Mesodermal cell (in vitro differentiated cells): ENCODE results near the gene MAPK13.

Experiments
- H3K27ac ChIP-seq: 2 replicates; pipeline ENCODE4 v1.7.0; 2013; ENCODE audit warnings: mild to moderate bottlenecking, low read depth, low read length, moderate library complexity; ENCODE audit not compliant: severe bottlenecking
- H3K36me3 ChIP-seq: 2 replicates; pipeline ENCODE4 v1.7.1; 2013; ENCODE audit warnings: mild to moderate bottlenecking, low read length, moderate library complexity; ENCODE audit not compliant: control insufficient read depth, insufficient read depth
- H3K4me1 ChIP-seq: one replicate; pipeline ENCODE4 v1.7.1; 2013; ENCODE audit warnings: mild to moderate bottlenecking, low read length; ENCODE audit not compliant: insufficient read depth, control insufficient read depth, poor library complexity, severe bottlenecking
- H3K4me3 ChIP-seq: 2 replicates; pipeline ENCODE4 v1.7.0; 2013; ENCODE audit warnings: low read length, control low read depth, mild to moderate bottlenecking; ENCODE audit not compliant: insufficient read depth, poor library complexity, severe bottlenecking; ENCODE audit errors: extremely low read depth
- H3K9me3 ChIP-seq: 2 replicates; pipeline ENCODE4 v1.7.1; 2013; ENCODE audit warnings: mild to moderate bottlenecking, low read length, moderate library complexity; ENCODE audit not compliant: control insufficient read depth
- WGBS, 2 experiments: methylation state at CpG; one replicate each; pipeline ENCODE4 v1.1.5; 2013; ENCODE audit warnings: missing lambda C conversion rate in 2 of 2; ENCODE audit not compliant: insufficient coverage in 2 of 2; 5-methylcytosine and 5-hydroxymethylcytosine counted together

MAPK13 gene

DNA sequence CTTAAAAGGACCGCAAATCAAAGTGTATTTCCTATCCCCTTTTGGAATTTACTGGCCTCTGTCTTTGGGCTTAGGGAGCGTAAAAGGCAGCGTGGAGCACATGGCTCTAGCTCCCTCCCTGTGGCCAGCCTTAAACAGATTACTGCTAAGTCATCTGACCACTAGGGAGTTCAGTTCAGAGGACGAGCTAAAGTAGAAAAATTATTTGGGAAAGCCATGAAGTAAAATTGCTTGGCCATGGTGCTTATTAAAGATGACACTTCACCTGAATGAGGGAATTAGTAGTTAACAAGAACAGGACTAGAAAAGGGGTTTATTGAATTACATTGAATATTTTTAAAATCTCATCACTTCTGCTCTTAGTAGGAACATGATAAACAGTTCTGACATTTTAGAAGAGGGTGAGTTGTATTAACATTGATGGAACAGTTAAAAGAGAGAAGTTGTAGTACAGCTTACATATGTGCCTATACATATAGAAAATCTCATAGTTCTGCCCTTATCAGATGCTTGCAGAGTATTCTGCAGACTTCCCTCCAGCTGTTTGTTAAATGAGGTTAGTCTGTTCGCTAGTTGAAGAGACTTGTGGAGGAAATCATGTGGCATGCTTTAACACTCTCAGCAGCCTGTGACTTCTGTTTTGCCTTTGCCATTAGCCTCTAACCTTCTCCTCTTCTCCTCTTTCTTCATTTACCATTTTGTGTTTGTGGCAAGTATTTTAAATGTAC lies 31.2 kb upstream of the MAPK13 start:
- no peaks in the 10 kb centered on the region for H3K9me3 ChIP-seq
- peaks cover 62% of the 10 kb centered on the region for H3K36me3 ChIP-seq
- peaks cover 3% of the 10 kb centered on the region for H3K4me1 ChIP-seq
- H3K4me3 ChIP-seq: no peak overlapping the region
- WGBS, 2 experiments: 62 to 65% methylated on average over 4 to 5 of the region's 5 CpGs
- peak overlapping the region; percentile 38 for H3K27ac ChIP-seq

DNA sequence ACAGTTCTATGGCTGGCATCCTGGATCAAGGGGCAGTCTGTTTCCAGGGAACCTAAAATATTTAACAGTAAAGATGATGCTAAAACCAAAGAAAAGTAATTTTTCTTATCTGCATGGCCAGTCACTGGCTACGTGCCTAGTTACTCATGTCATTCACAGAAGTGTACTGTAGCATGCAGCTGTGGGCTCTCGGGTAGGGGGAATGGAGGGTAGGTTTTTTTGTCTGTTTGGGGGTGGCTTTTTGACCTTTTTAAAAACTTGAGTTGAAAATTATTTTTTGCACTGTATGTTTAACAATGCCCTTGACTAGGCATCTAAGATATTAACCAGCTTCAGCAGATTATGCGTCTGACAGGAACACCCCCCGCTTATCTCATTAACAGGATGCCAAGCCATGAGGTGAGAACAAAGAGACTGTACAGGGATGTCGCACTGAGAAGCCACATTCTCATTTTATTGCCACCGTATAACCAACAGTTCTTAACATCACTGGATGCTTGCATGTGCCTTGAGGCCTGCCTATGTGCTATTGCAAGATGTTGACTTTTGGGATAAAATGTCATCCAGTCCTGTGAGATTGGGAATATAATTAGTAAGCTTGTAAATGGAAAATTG lies 30.3 kb upstream of the MAPK13 start:
- no peaks in the 10 kb centered on the region for H3K9me3 ChIP-seq
- H3K36me3 ChIP-seq: peaks cover 64% of the 10 kb centered on the region
- H3K4me3 ChIP-seq: no peak overlapping the region
- peaks cover 3% of the 10 kb centered on the region for H3K4me1 ChIP-seq
- 88 to 93% methylated on average over 3 to 5 of the region's 6 CpGs for WGBS, 2 experiments
- no peak overlapping the region for H3K27ac ChIP-seq

DNA sequence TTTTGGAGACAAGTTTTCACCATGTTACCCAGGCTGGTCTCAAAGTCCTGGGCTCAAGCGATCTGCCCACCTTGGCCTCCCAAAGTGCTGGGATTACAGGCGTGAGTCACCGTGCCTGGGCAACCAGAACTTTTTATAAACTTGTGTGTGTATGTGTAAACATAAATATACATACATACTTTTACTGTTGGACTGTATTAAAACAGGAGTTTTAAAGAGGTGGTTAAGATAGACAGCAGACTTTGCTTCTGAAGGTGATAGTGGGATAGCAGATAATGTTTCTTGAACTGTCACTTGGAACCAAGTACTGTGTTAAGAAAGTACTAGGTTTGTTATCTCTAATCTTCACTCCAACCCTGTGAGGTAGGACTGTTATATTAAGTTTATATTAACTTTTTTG lies 28.6 kb upstream of the MAPK13 start:
- H3K4me1 ChIP-seq: peaks cover 3% of the 10 kb centered on the region
- 100% methylated on average over 1 of the region's 3 CpGs; no CpG with 5 or more reads in 1 of the 2 experiments for WGBS, 2 experiments
- no peaks in the 10 kb centered on the region for H3K9me3 ChIP-seq
- no peak overlapping the region for H3K27ac ChIP-seq
- H3K36me3 ChIP-seq: peaks cover 51% of the 10 kb centered on the region
- H3K4me3 ChIP-seq: no peak overlapping the region

- Histone ChIP-seq H3K27ac (no peak overlapping the region), H3K4me3 (no peak overlapping the region), H3K36me3 (peaks cover 54% of the 10 kb centered on the region), H3K4me1 (peaks cover 3% of the 10 kb centered on the region), H3K9me3 (no peaks in the 10 kb centered on the region)
- WGBS, 2 experiments: 100% methylated on average over 2 of the region's 4 CpGs; no CpG with 5 or more reads in 1 of the 2 experiments
Measured at GRCh38 chr6:36102853-36103252, 27.5 kb upstream of the MAPK13 start.

DNA sequence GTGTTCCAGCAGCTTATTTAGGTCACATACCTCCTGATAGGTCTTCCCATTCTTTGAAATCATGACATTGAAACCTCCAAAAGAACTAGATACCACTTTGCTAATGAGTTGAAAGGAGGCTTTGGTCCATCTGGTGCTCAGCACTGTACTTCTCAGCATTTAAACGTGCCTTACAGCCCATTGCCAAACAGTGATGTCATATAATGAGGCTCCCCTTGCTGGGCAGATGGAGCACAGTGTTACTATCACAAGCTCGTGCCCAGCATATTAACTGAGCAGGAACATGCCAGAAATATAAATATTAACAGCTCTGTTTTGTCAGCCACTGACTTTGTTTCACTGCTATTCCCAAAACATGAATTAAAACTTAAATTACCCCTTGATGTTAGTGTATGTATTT lies 25.5 kb upstream of the MAPK13 start:
- Histone ChIP-seq H3K9me3 (no peaks in the 10 kb centered on the region), H3K27ac (no peak overlapping the region), H3K36me3 (peaks cover 73% of the 10 kb centered on the region), H3K4me3 (no peak overlapping the region), H3K4me1 (no peaks in the 10 kb centered on the region)
- WGBS, 2 experiments: 90 to 100% methylated on average over 2 of the region's 2 CpGs

DNA sequence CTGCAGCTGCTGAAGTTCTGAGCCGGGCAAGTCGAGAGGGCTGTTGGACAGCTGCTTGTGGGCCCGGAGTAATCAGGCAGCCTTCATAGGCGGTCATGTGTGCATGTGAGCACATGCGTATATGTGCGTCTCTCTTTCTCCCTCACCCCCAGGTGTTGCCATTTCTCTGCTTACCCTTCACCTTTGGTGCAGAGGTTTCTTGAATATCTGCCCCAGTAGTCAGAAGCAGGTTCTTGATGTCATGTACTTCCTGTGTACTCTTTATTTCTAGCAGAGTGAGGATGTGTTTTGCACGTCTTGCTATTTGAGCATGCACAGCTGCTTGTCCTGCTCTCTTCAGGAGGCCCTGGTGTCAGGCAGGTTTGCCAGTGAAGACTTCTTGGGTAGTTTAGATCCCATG lies 21.2 kb upstream of the MAPK13 start:
- Histone ChIP-seq H3K36me3 (peaks cover 54% of the 10 kb centered on the region), H3K9me3 (no peaks in the 10 kb centered on the region), H3K4me1 (no peaks in the 10 kb centered on the region), H3K4me3 (no peak overlapping the region), H3K27ac (no peak overlapping the region)
- 88 to 98% methylated on average over 5 of the region's 7 CpGs for WGBS, 2 experiments

DNA sequence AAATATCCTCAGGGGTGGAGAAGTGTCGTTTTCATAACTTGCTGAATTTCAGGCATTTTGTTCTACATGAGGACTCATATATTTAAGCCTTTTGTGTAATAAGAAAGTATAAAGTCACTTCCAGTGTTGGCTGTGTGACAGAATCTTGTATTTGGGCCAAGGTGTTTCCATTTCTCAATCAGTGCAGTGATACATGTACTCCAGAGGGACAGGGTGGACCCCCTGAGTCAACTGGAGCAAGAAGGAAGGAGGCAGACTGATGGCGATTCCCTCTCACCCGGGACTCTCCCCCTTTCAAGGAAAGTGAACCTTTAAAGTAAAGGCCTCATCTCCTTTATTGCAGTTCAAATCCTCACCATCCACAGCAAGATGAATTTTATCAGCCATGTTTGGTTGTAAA lies 20.3 kb upstream of the MAPK13 start:
- 90% methylated on average over 2 of the region's 3 CpGs; no CpG with 5 or more reads in 1 of the 2 experiments for WGBS, 2 experiments
- Histone ChIP-seq H3K4me1 (no peaks in the 10 kb centered on the region), H3K4me3 (no peak overlapping the region), H3K27ac (no peak overlapping the region), H3K36me3 (peaks cover 52% of the 10 kb centered on the region), H3K9me3 (no peaks in the 10 kb centered on the region)

DNA sequence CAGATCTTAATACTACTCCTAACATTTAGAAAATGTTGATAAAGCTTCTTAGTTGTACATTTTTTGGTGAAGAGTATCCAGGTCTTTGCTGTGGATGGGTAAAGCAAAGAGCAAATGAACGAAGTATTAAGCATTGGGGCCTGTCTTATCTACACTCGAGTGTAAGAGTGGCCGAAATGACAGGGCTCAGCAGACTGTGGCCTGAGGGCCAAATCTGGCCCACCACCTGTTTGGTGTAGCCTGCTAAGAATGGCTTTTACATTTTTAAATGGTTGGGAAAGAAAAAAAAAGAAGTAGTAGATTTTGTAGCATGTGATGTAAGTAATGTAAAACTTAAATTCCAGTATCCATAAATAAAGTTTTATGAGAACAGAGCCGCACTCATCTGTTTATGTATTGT lies 19.4 kb upstream of the MAPK13 start:
- no peak overlapping the region for H3K27ac ChIP-seq
- peaks cover 52% of the 10 kb centered on the region for H3K36me3 ChIP-seq
- 97% methylated on average over 3 of the region's 4 CpGs for WGBS, 2 experiments
- no peak overlapping the region for H3K4me3 ChIP-seq
- no peaks in the 10 kb centered on the region for H3K9me3 ChIP-seq
- H3K4me1 ChIP-seq: no peaks in the 10 kb centered on the region

DNA sequence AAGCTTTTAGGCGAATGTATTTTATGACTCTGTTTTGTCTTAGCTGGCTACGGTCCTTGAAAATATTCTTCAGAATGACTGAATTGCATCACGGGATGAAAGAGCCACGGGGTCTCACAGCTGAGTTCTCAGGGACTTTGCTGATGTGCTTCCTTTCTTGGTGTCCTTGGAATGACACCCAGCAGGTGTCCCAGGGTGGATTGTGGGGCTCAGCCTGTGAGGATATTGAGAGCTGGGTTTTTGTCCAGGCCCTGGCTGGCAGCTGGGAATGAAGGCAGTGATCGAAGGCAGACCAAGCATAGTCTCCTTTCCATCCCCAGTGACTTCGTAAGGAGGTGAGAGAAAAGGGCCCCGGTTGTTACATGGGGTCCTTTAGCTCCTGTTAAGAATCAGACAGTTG lies 18.8 kb upstream of the MAPK13 start:
- Histone ChIP-seq H3K4me3 (no peak overlapping the region), H3K27ac (no peak overlapping the region), H3K36me3 (peaks cover 52% of the 10 kb centered on the region), H3K9me3 (no peaks in the 10 kb centered on the region), H3K4me1 (no peaks in the 10 kb centered on the region)
- WGBS, 2 experiments: 90 to 94% methylated on average over 6 to 7 of the region's 7 CpGs

DNA sequence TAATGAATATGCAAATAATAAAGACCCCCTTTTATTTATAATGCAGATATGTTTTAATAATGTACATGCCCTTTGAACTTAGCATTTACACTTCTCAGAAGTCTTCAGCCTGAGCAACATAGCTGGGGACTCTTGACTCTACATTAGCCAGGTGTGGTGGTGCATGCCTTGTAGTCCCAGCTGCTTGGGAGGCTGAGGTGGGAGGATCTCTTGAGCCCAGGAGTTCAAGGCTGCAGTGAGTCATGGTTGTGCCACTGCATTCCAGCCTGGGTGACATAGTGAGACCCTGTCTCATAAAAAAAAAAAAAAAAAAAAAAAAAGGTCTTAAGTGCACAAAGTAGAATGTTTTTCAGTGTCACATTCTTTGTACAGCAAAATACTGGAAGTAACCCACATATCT lies 17.3 kb upstream of the MAPK13 start:
- H3K9me3 ChIP-seq: no peaks in the 10 kb centered on the region
- no peak overlapping the region for H3K27ac ChIP-seq
- no peaks in the 10 kb centered on the region for H3K4me1 ChIP-seq
- peaks cover 38% of the 10 kb centered on the region for H3K36me3 ChIP-seq
- H3K4me3 ChIP-seq: no peak overlapping the region

- Histone ChIP-seq H3K4me3 (no peak overlapping the region), H3K36me3 (peaks cover 37% of the 10 kb centered on the region), H3K4me1 (no peaks in the 10 kb centered on the region), H3K27ac (no peak overlapping the region), H3K9me3 (no peaks in the 10 kb centered on the region)
- WGBS, 2 experiments: 82 to 94% methylated on average over 2 of the region's 2 CpGs
Measured at GRCh38 chr6:36113703-36114102, 16.6 kb upstream of the MAPK13 start.
